HG02884 (cell line): ENCODE measurements around the gene GALNT2.

Source experiments
- ATAC-seq: cut with Tn5 transposase; IDR thresholded peaks from one replicate; pipeline ENCODE4 v1.9.1; 2021; ENCODE audit warnings: mild to moderate bottlenecking, moderate library complexity; ENCODE audit not compliant: unreplicated experiment

GALNT2 gene

GRCh38 chr1:230226007-230226800, 159.2 kb downstream of the GALNT2 start:
- no peak for ATAC-seq

DNA sequence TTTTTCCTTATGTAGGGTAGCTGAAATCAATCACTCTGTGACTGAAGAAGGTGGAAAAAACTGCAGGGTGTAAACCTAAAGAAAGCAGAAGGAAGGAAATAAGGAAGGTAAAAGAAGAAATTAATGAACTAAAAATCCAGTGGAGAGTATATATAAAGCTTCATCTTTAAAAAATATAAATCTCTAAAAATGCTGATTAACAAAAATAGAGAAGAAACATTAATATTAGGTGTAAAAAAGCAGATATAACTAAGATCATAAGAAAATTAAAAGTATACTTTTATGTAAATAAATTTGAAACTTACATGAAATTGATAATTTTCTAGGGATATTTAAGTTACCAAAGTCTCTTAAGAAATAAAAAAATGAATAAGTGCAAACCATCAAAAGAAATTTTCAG, 159.8 kb downstream of the GALNT2 start:
- no peak for ATAC-seq

- ATAC-seq = no peak
Measured at GRCh38 chr1:230228236-230228897, 161.3 kb downstream of the GALNT2 start.

- no peak for ATAC-seq
Measured at GRCh38 chr1:230230273-230230672, 163.2 kb downstream of the GALNT2 start.

DNA sequence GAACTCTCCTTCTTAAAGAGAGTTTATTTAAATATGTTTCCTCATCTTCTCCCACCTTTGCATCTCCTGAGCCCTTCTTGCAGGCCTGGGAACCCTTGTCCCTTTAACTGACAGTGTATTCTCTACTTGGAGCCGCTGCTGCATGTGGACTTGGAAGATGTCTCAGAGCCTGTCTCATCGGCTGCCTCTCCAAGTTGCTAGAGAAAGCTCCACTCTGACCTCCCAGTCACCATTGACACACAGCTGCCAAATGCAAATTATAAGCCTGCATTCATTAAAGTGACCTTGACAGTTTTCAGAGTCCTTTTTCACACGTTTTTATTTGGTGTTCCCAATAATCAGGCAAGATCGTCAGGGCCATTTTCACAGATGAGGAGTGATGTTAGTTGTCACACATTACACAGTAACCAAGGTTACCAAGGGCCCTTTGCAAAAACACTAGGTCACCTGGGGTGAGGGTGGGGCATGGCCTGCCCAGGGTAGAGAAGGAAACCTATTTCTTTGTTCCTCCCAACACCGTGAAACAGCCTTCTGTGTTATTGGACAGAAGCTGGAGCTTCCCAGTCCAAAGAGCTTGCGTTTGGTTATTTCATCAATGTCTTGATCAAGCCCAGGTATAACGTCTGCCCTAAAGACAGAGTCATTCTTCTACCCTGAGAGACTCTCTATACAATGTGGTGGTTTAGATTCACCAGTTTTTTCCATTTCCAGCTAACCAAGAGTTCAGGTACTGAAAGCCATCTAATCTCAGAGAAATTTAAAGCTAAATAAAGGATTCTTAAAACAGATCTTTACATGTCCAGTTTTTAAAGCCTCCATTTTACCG, 164.1 kb downstream of the GALNT2 start:
- ATAC-seq = no peak

GRCh38 chr1:230231774-230232145, 164.7 kb downstream of the GALNT2 start:
- no peak for ATAC-seq

DNA sequence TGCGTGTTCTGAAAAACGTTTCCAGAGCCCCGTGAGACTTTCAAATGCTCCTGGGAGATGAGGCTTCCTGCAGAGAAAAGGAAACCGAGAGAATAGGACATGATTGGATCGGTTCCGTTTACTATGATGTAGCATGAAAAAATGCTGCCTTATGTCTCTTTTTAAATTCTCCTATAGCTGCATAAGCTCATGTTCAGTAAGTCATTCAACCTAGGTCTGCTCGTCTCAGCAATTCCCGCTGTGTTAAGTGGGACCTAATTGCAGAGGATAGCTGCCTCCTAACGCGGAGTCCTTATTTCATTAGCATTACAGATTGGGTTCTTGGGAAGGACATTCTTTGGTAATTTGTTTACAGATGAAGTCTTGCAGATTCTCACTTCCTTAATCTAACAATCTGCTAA, 165.3 kb downstream of the GALNT2 start:
- no peak for ATAC-seq

GRCh38 chr1:230233786-230234185, 166.7 kb downstream of the GALNT2 start:
- no peak for ATAC-seq

- no peak for ATAC-seq
Measured at GRCh38 chr1:230235876-230236275, 168.8 kb downstream of the GALNT2 start.

- no peak for ATAC-seq
Measured at GRCh38 chr1:230236301-230237008, 169.4 kb downstream of the GALNT2 start.

DNA sequence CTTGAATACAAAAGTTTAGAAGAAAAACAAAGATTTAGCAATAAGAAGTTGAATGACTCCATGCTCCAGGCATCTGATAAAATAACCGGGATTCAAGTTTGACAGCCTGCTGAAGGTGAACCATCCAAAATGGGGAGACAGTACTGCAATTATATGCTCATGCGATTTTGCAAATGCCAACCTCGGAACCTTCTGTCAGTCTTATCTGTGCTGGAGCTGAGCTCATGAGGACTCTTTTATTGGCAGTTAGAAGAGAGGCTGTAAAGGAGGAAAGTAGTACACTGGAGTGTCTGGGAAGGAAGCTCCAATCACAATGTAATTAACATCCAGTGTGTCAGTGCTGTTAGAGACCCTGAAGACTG, 170.0 kb downstream of the GALNT2 start:
- no peak for ATAC-seq

DNA sequence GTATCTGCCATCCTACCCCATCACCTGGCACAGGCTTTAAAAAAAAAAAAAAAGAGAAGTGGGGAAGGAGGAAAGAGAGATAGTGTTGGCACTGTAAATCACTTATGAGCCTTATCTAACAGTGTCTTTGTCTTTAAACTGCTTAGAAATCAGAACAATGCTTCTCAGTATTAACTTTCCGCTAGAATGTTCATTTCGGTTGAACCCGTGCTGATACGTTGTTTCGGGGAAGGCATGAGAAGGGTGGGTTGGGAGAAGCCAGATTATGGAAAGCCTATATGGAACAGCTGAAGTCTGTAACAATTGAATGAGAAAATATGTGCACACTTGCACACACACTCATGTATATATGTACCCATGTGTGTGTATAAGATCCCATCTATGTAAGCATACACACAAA, 170.8 kb downstream of the GALNT2 start:
- no peak for ATAC-seq

- ATAC-seq = no peak
Measured at GRCh38 chr1:230240446-230241086, 173.5 kb downstream of the GALNT2 start.

DNA sequence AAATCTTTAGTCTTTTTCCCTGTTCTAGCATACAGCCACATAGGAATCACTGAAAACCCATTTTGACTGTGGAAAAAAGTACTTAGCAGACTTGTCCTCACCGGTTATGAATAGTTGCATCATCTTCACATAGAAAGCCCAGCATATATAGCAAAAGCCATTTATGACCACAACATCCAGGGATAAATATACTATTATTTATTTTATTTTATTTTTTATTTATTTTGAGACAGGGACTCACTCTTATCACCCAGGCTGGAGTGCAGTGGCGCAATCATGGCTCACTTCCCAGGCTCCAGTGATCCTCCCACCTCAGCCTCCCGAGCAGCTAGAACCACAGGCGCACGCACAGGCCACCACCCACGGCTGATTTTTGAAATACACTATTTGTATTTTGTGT, 175.3 kb downstream of the GALNT2 start:
- ATAC-seq = no peak

DNA sequence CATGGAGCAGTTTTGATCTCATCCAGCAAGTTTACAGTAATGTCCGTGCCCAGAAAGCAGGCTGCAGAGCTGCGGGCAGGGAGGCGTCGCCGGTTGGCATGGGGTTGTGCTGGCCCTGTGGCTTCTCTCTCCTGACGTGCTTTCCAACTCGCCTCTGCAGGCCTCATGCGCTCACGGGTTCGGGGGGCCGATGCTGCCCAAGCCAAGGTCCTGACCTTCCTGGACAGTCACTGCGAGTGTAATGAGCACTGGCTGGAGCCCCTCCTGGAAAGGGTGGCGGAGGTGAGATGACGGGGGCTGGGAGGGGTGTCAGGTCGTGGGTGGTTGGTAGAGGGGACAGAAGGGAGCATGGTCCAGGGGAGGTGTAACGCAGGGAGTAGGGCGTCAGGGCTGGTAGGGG, 176.1 kb downstream of the GALNT2 start:
- ATAC-seq = no peak

DNA sequence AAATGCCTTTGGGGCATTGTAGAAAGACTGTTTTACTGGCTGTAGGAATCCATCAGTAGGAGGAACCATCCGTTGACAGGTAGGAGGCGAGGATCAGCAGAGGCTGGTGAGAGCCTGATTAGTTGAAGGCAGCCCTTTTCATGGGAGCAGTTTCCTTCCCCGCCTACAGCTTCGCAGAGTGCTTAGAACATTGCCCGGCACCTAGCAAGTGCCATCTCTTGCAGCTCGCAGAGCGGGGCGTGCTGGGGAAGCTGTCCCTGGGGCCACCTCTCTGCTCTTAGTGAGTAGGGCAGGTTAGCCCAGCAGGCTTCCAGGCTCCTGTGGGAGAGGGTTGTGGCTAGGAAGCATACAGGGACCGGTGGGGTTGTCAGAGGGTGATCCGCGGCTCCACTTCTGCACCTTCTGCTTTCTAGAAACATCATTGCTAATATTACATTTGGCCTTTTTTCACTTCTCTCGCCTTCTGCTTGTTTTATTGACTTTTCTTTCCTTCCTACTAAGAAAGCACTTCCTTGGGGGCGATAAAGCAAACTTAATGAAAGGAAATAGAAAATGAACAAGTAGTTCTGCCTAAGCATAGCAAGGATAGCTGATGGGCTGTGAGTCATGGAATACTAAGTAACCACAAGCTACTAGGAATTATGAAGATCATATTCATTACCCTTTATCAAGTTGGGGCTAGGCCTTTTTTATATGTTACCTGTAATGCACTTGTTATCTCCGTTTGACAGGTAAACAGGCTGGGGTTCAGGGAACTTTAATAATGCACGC, 176.7 kb downstream of the GALNT2 start:
- no peak for ATAC-seq

- ATAC-seq = no peak
Measured at GRCh38 chr1:230246551-230246950, 179.5 kb downstream of the GALNT2 start.

DNA sequence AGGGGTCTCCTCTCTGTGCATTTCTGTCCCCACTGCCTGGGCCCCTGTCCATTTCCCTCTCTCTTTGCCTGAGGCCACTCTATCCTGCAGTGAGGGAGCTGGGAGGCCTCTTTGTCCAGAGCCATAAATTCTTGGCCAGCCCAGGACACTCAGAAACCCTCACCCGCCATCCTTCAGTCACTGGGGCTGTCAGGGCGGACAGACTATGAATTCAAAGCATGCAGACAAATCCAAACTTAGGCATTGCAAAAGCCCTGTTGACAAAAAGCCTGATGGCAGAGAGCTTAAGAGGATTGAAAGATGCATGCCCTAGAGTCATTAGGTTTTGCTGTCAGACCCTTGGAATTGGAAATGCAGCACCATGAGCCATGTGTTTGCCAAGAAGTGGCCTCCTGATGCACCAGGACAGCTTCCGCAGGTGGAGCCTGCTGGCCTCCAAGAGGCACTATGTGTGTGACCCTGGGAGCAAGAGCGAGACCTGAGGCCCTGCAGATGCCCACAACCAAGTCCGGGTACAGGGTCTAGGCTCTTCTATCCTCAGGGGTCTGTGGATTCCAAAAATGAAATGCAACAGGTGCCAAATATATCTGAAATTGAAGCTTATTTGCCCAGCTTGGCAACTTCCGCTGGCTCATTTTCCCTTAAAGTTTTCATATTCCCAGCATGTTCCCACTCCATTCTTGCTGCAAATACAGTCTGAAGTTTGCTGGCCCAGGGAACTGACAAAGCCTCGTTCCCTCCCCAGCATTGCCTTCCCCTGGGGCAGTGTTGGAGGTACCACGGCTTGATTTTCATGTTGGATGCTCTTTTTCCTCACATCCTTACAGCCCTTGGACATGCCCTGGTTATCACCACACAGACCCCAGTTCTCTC, 181.2 kb downstream of the GALNT2 start:
- ATAC-seq = no peak

DNA sequence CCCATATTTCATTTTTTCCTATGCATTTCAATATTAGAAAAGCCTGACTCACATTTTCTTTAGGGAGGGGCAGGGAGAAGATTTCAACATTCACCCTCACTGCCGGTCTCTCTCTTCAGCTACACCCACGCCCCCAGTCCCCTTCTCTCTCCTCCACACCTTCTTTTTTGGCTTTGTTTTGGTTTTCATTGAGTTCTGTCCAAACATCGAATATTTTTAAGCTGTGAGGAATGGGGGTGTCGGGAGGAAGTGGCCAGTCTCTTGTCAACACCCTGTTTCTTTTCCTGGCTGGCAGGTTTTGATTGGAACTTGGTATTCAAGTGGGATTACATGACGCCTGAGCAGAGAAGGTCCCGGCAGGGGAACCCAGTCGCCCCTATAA, 181.8 kb downstream of the GALNT2 start:
- no peak for ATAC-seq
